Neural cell (in vitro differentiated cells): ENCODE data around the gene TMEM208. TPM values are rescaled to one million over a fixed set of nuclear protein-coding genes. Genes with fewer than 3 reads are reported as not detected.

Source experiments
- H2AFZ ChIP-seq: fragments of 200-600, 300-800 bp; sonication (generic), shearing (Covaris generic); 2 replicates; pipeline ENCODE4 v1.6.0; 2014; ENCODE audit warnings: low read depth, mild to moderate bottlenecking, antibody characterized with exemption, low read length, moderate library complexity
- H3F3A ChIP-seq: fragments of 200-600 bp; shearing (Covaris generic); 2 replicates; pipeline ENCODE4 v1.6.1; 2016; ENCODE audit warnings: mild to moderate bottlenecking, moderate library complexity, mixed read lengths, antibody characterized with exemption, low read length; ENCODE audit not compliant: insufficient read depth, poor library complexity, severe bottlenecking
- H3K27ac ChIP-seq: fragments of 200-600, 300-800 bp; sonication (generic), shearing (Covaris generic); 2 replicates; pipeline ENCODE4 v1.5.1; 2014; ENCODE audit warnings: mild to moderate bottlenecking, low read length, moderate library complexity
- H3K27me3 ChIP-seq: fragments of 300-800, 200-600 bp; sonication (generic), shearing (Covaris generic); 2 replicates; pipeline ENCODE4 v1.6.0; 2014; ENCODE audit warnings: mild to moderate bottlenecking, low read depth, low read length, moderate library complexity; ENCODE audit not compliant: insufficient read depth
- H3K36me3 ChIP-seq: fragments of 300-800, 200-600 bp; sonication (generic), shearing (Covaris generic); 2 replicates; pipeline ENCODE4 v1.5.1; 2014; ENCODE audit warnings: mild to moderate bottlenecking, antibody characterized with exemption, low read length, moderate library complexity; ENCODE audit not compliant: insufficient read depth
- H3K4me2 ChIP-seq: fragments of 300-800, 200-600 bp; sonication (generic), shearing (Covaris generic); 2 replicates; pipeline ENCODE4 v1.6.0; 2014; ENCODE audit warnings: mild to moderate bottlenecking, low read length
- H3K4me3 ChIP-seq: fragments of 300-800, 200-600 bp; sonication (generic), shearing (Covaris generic); 2 replicates; pipeline ENCODE4 v1.5.1; 2014; ENCODE audit warnings: mild to moderate bottlenecking, low read length, moderate library complexity
- H3K79me2 ChIP-seq: fragments of 200-600 bp; shearing (Covaris generic); replicated peaks from 2 replicates; pipeline ENCODE4 v1.6.0; 2014; ENCODE audit warnings: mild to moderate bottlenecking, low read length, moderate library complexity; ENCODE audit not compliant: insufficient read depth
- H3K9ac ChIP-seq: fragments of 300-800, 200-600 bp; sonication (generic), shearing (Covaris generic); 2 replicates; pipeline ENCODE4 v1.6.1; 2016; ENCODE audit warnings: mild to moderate bottlenecking, low read length, mixed read lengths
- H3K9me2 ChIP-seq: fragments of 200-600 bp; shearing (Covaris generic); 2 replicates; pipeline ENCODE4 v1.6.1; 2016; ENCODE audit warnings: mild to moderate bottlenecking, low read length, mixed read lengths; ENCODE audit not compliant: insufficient read depth
- H3K9me3 ChIP-seq: fragments of 200-600, 300-800 bp; sonication (generic), shearing (Covaris generic); 2 replicates; pipeline ENCODE4 v1.6.1; 2016; ENCODE audit warnings: mild to moderate bottlenecking, mixed run types, low read length, moderate library complexity, mixed read lengths
- H4K20me1 ChIP-seq: fragments of 200-600 bp; shearing (Covaris generic); 2 replicates; pipeline ENCODE4 v1.6.1; 2016; ENCODE audit warnings: mild to moderate bottlenecking, mixed run types; ENCODE audit not compliant: insufficient read depth
- EP300 ChIP-seq: fragments of 450-650 bp; conservative IDR thresholded peaks from 2 replicates; pipeline ENCODE4 v1.6.1; 2014; ENCODE audit warnings: antibody characterized with exemption, mild to moderate bottlenecking, moderate library complexity; ENCODE audit not compliant: poor library complexity, severe bottlenecking
- EZH2 ChIP-seq: fragments of 200-600, 300-800 bp; shearing (Covaris generic), sonication (generic); IDR thresholded peaks from 2 replicates; pipeline ENCODE4 v1.6.1; 2014; ENCODE audit warnings: antibody characterized with exemption, low read length, borderline replicate concordance, mild to moderate bottlenecking; ENCODE audit not compliant: insufficient read depth, poor library complexity, severe bottlenecking
- MXI1 ChIP-seq: fragments of 450-650 bp; conservative IDR thresholded peaks from 2 replicates; pipeline ENCODE4 v1.6.1; 2014; ENCODE audit warnings: antibody characterized with exemption, mild to moderate bottlenecking; ENCODE audit not compliant: poor library complexity, severe bottlenecking
- POLR2AphosphoS5 ChIP-seq: IDR thresholded peaks from 2 replicates; pipeline ENCODE4 v1.6.1; 2012
- RAD21 ChIP-seq: fragments of 450-650 bp; conservative IDR thresholded peaks from 2 replicates; pipeline ENCODE4 v1.6.1; 2014; ENCODE audit warnings: antibody characterized with exemption, mild to moderate bottlenecking, moderate library complexity
- REST ChIP-seq: IDR thresholded peaks from 2 replicates; pipeline ENCODE4 v1.6.1; 2012; ENCODE audit warnings: borderline replicate concordance
- SMC3 ChIP-seq: fragments of 450-650 bp; conservative IDR thresholded peaks from 2 replicates; pipeline ENCODE4 v1.6.1; 2014; ENCODE audit warnings: antibody characterized with exemption, mild to moderate bottlenecking, moderate library complexity; ENCODE audit not compliant: poor library complexity
- TAF1 ChIP-seq: IDR thresholded peaks from 2 replicates; pipeline ENCODE4 v1.6.1; 2012; ENCODE audit warnings: low read depth
- polyA plus RNA-seq: library from polyadenylated mRNA; depleted of rRNA; stranded (reverse); fragments of >200 nt; gene quantifications from 2 replicates; pipeline ENCODE4 v1.2.3, GENCODE V29; 2014
- TF ChIP-seq, protein P1 (sequence below): fragments of 450-650 bp; IDR thresholded peaks from 2 replicates; pipeline ENCODE4 v1.5.1; 2014; ENCODE audit warnings: antibody characterized with exemption, mild to moderate bottlenecking, moderate library complexity; ENCODE audit not compliant: poor library complexity, severe bottlenecking

Gene TMEM208
- polyA plus RNA-seq, 1 donor from 2014 or later = 53.5 TPM

- H3K27me3 ChIP-seq = no peaks in the 10 kb centered on the region
- no peaks in the 10 kb centered on the region for H4K20me1 ChIP-seq
- H2AFZ ChIP-seq = no peak overlapping the region
- no peaks in the 10 kb centered on the region for H3K79me2 ChIP-seq
- H3K4me2 ChIP-seq = no peak overlapping the region
- H3K27ac ChIP-seq = no peak overlapping the region
- H3K9ac ChIP-seq = no peak overlapping the region
- no peaks in the 10 kb centered on the region for H3K9me2 ChIP-seq
- no peak overlapping the region for H3K4me3 ChIP-seq
- no peaks in the 10 kb centered on the region for H3F3A ChIP-seq
- H3K9me3 ChIP-seq = no peaks in the 10 kb centered on the region
- TF ChIP-seq REST (no peak), TAF1 (no peak), SMC3 (no peak), EP300 (no peak), POLR2AphosphoS5 (no peak), EZH2 (no peak), RAD21 (no peak), MXI1 (no peak)
- TF ChIP-seq, protein P1, sequence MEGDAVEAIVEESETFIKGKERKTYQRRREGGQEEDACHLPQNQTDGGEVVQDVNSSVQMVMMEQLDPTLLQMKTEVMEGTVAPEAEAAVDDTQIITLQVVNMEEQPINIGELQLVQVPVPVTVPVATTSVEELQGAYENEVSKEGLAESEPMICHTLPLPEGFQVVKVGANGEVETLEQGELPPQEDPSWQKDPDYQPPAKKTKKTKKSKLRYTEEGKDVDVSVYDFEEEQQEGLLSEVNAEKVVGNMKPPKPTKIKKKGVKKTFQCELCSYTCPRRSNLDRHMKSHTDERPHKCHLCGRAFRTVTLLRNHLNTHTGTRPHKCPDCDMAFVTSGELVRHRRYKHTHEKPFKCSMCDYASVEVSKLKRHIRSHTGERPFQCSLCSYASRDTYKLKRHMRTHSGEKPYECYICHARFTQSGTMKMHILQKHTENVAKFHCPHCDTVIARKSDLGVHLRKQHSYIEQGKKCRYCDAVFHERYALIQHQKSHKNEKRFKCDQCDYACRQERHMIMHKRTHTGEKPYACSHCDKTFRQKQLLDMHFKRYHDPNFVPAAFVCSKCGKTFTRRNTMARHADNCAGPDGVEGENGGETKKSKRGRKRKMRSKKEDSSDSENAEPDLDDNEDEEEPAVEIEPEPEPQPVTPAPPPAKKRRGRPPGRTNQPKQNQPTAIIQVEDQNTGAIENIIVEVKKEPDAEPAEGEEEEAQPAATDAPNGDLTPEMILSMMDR = no peak
- H3K36me3 ChIP-seq = no peaks in the 10 kb centered on the region
Observed at GRCh38 chr16:67200491-67200890, 26.4 kb upstream of the TMEM208 start.

DNA sequence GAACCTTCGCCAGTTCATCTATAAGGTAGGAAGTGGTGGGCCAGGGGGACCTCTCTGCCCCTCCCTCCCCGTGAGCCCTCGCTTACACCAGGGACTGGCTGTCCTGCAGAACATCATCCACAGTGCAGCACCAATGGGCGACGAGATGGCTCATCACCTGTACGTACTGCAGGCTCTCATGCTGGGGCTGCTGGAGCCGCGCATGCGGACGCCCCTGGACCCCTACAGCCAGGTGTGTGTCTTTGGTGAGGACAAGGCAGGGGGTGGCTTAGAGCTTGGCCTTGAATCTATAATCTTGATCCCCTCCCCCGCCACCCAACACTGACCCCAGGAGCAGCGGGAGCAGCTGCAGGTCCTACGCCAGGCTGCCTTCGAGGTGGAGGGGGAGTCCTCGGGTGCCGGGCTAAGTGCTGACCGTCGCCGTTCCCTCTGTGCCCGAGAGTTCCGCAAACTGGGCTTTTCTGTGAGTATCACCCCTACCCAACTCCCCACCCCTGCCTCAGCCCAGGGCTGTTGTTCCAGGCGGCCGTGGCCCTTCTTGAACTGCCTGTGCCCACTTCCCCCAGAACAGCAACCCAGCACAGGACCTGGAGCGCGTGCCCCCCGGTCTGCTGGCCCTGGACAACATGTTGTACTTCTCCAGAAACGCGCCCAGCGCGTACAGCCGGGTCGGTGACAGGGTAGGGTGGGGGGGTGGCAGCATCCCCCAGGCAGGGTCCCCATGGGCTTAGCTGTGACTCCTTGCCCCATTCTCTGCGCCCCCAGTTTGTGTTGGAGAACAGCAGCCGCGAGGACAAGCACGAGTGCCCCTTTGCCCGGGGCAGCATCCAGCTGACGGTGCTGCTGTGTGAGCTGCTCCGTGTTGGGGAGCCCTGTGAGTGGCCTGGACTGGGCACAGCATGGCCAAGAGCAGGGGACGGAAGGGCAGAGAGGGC, 25.3 kb upstream of the TMEM208 start:
- no peak overlapping the region for H3K4me3 ChIP-seq
- H3K4me2 ChIP-seq = no peak overlapping the region
- H2AFZ ChIP-seq = no peak overlapping the region
- H3K79me2 ChIP-seq = no peaks in the 10 kb centered on the region
- no peaks in the 10 kb centered on the region for H3K27me3 ChIP-seq
- TF ChIP-seq MXI1 = no peak
- no peak for TF ChIP-seq EZH2
- no peak for TF ChIP-seq TAF1
- no peak for TF ChIP-seq POLR2AphosphoS5
- TF ChIP-seq EP300 = no peak
- TF ChIP-seq SMC3 = no peak
- no peak for TF ChIP-seq RAD21
- TF ChIP-seq, protein P1 = no peak
- no peak for TF ChIP-seq REST
- H3K9me2 ChIP-seq = no peaks in the 10 kb centered on the region
- H3F3A ChIP-seq = no peaks in the 10 kb centered on the region
- no peaks in the 10 kb centered on the region for H4K20me1 ChIP-seq
- H3K36me3 ChIP-seq = no peaks in the 10 kb centered on the region
- H3K9ac ChIP-seq = no peak overlapping the region
- H3K27ac ChIP-seq = no peak overlapping the region
- H3K9me3 ChIP-seq = no peaks in the 10 kb centered on the region
